Kidney epithelial cell (primary cell): Measurements from ENCODE around the gene PTPRA. TPM values are rescaled to one million over a fixed set of nuclear protein-coding genes. Genes with fewer than 3 reads are reported as not detected.
"Not testable (repeated sequence)": the region's sequence is repeated elsewhere in the genome, so short reads cannot be mapped to it uniquely, and the experiment has no call there.

Experiments
- DNase-seq: peaks from one replicate; pipeline ENCODE4 v3.0.0-alpha.2; 2010; ENCODE audit warnings: low read depth
- H3K27me3 ChIP-seq: 2 replicates; pipeline ENCODE4 v1.6.0; 2011; ENCODE audit warnings: low read length; ENCODE audit not compliant: control insufficient read depth, insufficient read depth
- H3K36me3 ChIP-seq: 2 replicates; pipeline ENCODE4 v1.5.1; 2011; ENCODE audit warnings: low read length; ENCODE audit not compliant: control insufficient read depth, insufficient read depth
- H3K4me3 ChIP-seq: 2 replicates; pipeline ENCODE4 v1.5.1; 2011; ENCODE audit warnings: low read depth, mild to moderate bottlenecking, control low read depth, low read length
- CTCF ChIP-seq: IDR thresholded peaks from 2 replicates; pipeline ENCODE4 v1.5.1; 2011; ENCODE audit warnings: mild to moderate bottlenecking, moderate library complexity, low read length, control low read depth, inconsistent platforms; ENCODE audit not compliant: insufficient read depth, poor library complexity, severe bottlenecking
- total RNA-seq: library from RNA; depleted of rRNA; stranded (reverse); fragments of >200 nt; gene quantifications from 2 replicates; pipeline ENCODE4 v1.2.3, GENCODE V29; 2015

Gene PTPRA
- total RNA-seq, result 43.3 and 48.6 TPM in 2 replicates

DNA sequence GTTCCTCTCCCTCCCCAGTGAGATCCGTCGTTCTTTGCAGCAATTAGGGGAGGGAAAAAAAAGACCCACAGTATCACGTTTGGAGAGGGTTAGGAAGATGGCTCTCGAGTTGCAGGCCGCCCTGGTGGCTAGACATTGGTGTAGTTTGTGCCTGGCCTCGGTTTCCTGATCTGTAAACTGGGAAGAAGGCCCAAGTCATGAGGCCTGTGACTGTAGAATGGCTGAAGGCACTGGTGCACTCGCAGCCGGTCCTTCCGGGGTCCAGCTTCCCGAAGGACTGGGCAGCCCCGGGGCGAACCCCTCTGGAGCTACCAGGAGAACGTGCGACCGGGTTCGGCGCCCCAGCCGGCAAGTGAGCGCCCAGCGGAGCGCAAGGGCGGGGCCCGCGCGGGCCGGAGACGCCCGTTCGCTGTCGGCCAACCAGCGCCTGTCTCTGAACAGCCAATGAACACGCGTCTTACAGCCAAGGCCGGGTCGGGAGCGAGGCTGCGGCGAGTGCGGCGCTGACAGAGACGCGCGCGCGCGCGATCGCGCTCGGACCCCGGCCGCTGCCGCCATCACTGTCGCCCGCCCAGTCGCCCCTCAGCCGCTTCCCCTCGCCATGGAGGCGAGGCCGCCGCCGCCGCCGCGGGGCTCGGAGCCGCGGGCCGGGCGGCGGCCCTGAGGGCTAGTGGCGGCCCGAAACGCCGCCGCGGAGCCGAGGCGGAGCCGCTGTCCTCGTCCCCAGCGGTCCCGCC lies at the start of gene PTPRA:
PTPRA (plus strand) TSS at position 472 of the 737 bp plus-strand sequence. CDS start 90,797 bp downstream, outside the sequence.
- Histone ChIP-seq H3K27me3 (peaks cover 5% of the 10 kb centered on the region), H3K36me3 (no peaks in the 10 kb centered on the region), H3K4me3 (peak within 1 kb of the TSS; percentile 89)
- DNase-seq, result peak; percentile 47
- TF ChIP-seq CTCF, result no peak

GRCh38 chr20:2825761-2826160 lies 47.5 kb upstream of the PTPRA start:
- no peak for TF ChIP-seq CTCF
- no peak for DNase-seq
- H3K36me3 ChIP-seq, result no peaks in the 10 kb centered on the region
- no peak overlapping the region for H3K4me3 ChIP-seq
- peaks cover 14% of the 10 kb centered on the region for H3K27me3 ChIP-seq

DNA sequence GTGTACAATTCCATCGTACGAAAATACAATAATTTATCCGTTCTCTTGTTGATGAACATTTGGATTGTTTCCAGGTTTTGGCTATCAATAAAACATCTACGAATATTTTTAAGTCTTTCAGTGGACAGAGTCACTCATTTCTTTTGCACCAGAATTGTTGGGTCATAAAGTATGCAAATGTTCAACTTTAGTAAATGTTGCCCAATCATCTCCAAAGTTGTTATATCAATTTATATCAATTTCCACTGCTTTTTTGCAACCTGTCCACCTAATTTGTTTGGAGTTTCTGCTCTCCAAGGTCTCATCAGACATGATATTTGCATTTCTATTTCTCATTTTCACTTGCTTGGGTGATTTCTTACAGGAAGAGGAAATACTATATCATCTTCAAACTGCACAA lies 46.6 kb upstream of the PTPRA start:
- no peak for DNase-seq
- no peak for TF ChIP-seq CTCF
- no peaks in the 10 kb centered on the region for H3K36me3 ChIP-seq
- no peak overlapping the region for H3K4me3 ChIP-seq
- H3K27me3 ChIP-seq, result peaks cover 5% of the 10 kb centered on the region

- Histone ChIP-seq H3K36me3 (no peaks in the 10 kb centered on the region), H3K4me3 (no peak overlapping the region), H3K27me3 (no peaks in the 10 kb centered on the region)
- DNase-seq, result no peak
- TF ChIP-seq CTCF, result no peak
Measured at GRCh38 chr20:2829376-2829775, 43.9 kb upstream of the PTPRA start.

DNA sequence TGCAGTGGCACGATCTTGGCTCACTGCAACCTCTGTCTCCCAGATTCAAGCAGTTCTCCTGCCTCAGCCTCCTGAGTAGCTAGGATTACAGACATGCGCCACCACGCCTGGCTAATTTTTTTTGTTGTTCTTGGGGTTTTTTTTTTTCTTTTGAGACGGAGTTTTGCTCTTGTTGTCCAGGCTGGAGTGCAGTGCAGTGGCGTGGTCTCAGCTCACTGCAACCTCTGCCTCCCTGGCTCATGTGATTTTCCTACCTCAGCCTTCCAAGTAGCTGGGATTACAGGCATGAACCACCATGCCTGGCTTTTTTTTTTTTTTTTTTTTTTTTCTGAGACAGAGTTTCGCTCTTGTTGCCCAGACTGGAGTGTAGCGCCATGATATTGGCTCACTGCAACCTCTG lies 42.1 kb upstream of the PTPRA start:
- not testable (repeated sequence) for H3K27me3 ChIP-seq, DNase-seq, H3K36me3 ChIP-seq, H3K4me3 ChIP-seq

- no peak for TF ChIP-seq CTCF
Measured at GRCh38 chr20:2833761-2834160, 39.5 kb upstream of the PTPRA start.

More at GRCh38 chr20:2833761-2834160, 39.5 kb upstream of the PTPRA start:
- Histone ChIP-seq H3K27me3 (no peaks in the 10 kb centered on the region), H3K36me3 (no peaks in the 10 kb centered on the region), H3K4me3 (no peak overlapping the region)
- no peak for DNase-seq
